ACC112 (cell line): ENCODE results near the gene MAP3K9.

Experiments used
- H2AFZ ChIP-seq: fragments of 200-600 bp; sonication (generic); one replicate; pipeline ENCODE4 v1.6.0; 2017; ENCODE audit warnings: antibody characterized with exemption, low read length; ENCODE audit not compliant: unreplicated experiment
- H3K27ac ChIP-seq: fragments of 200-600 bp; sonication (generic); 2 replicates; pipeline ENCODE4 v1.5.1; 2014; ENCODE audit warnings: low read depth, mild to moderate bottlenecking, antibody characterized with exemption, low read length, moderate library complexity
- H3K27me3 ChIP-seq: fragments of 200-600 bp; sonication (generic); 2 replicates; pipeline ENCODE4 v1.6.1; 2014; ENCODE audit warnings: mild to moderate bottlenecking, antibody characterized with exemption, low read length, moderate library complexity, mixed read lengths; ENCODE audit not compliant: insufficient read depth
- H3K36me3 ChIP-seq: fragments of 200-600 bp; sonication (generic); 2 replicates; pipeline ENCODE4 v1.6.1; 2016; ENCODE audit warnings: mild to moderate bottlenecking, antibody characterized with exemption, low read length, moderate library complexity, mixed read lengths; ENCODE audit not compliant: insufficient read depth
- H3K4me1 ChIP-seq: fragments of 200-600 bp; sonication (generic); one replicate; pipeline ENCODE4 v1.6.1; 2016; ENCODE audit warnings: low read length, mixed read lengths; ENCODE audit not compliant: insufficient read depth, unreplicated experiment, control insufficient read depth
- H3K4me3 ChIP-seq: fragments of 200-600 bp; sonication (generic); 2 replicates; pipeline ENCODE4 v1.5.1; 2014; ENCODE audit warnings: mild to moderate bottlenecking, low read depth, low read length
- H3K79me2 ChIP-seq: fragments of 200-600 bp; sonication (generic); one replicate; pipeline ENCODE4 v1.6.0; 2016; ENCODE audit warnings: low read length; ENCODE audit not compliant: control insufficient read depth, unreplicated experiment, insufficient read depth

MAP3K9 gene

DNA sequence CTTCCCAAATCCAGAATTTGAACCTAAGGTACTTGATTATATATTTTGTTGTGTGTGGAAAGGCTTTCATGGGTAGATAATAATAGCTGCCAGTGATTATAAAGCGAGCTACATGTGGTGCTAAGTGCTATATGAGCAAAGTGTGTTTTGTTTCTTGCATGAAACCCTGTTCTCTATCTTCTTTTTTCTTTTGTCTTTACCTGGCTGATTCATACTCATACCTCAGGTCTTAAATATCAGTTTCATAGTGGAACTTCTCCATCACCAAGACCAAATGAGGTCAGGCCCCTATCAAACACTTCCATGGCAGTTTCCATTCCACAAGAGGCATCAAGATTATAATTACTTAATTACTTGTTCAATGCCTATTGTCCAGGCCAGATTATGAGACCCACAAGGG lies 6.9 kb downstream of the MAP3K9 start:
- no peak overlapping the region for H3K27ac ChIP-seq
- H3K36me3 ChIP-seq = no peaks in the 10 kb centered on the region
- no peak overlapping the region for H3K4me3 ChIP-seq
- H2AFZ ChIP-seq = no peak overlapping the region
- peaks cover 72% of the 10 kb centered on the region for H3K27me3 ChIP-seq
- no peaks in the 10 kb centered on the region for H3K4me1 ChIP-seq
- no peaks in the 10 kb centered on the region for H3K79me2 ChIP-seq

DNA sequence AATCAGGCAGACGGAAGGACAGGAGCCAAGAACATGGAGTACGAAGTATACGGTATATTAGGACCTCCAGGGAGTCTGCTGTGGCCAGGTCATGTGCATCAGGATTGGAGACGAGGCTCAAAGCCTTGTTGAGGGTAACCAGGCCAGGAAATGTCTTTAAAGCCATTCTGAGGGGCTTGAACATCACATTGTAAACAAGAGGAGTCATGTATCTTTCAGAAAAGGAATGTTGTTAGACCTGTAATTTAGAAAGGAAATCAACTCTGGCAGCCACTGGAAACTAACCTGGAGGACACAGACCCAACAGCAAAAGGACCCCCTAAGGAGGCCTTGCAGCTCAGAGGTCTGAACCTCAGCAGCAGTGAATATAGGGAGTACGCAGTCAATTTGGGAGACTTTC lies 7.5 kb downstream of the MAP3K9 start:
- Histone ChIP-seq H2AFZ (no peak overlapping the region), H3K36me3 (no peaks in the 10 kb centered on the region), H3K79me2 (no peaks in the 10 kb centered on the region), H3K4me3 (no peak overlapping the region), H3K27me3 (peaks cover 67% of the 10 kb centered on the region), H3K27ac (no peak overlapping the region), H3K4me1 (no peaks in the 10 kb centered on the region)

- Histone ChIP-seq H3K27ac (no peak overlapping the region), H2AFZ (no peak overlapping the region), H3K79me2 (no peaks in the 10 kb centered on the region), H3K4me1 (no peaks in the 10 kb centered on the region), H3K27me3 (peaks cover 37% of the 10 kb centered on the region), H3K36me3 (no peaks in the 10 kb centered on the region), H3K4me3 (no peak overlapping the region)
Measured at GRCh38 chr14:70796551-70796950, 12.8 kb downstream of the MAP3K9 start.

GRCh38 chr14:70794294-70794693 lies 15.0 kb downstream of the MAP3K9 start:
- H3K79me2 ChIP-seq = no peaks in the 10 kb centered on the region
- no peak overlapping the region for H2AFZ ChIP-seq
- H3K4me3 ChIP-seq = no peak overlapping the region
- peaks cover 2% of the 10 kb centered on the region for H3K4me1 ChIP-seq
- H3K27me3 ChIP-seq = peaks cover 31% of the 10 kb centered on the region
- no peak overlapping the region for H3K27ac ChIP-seq
- H3K36me3 ChIP-seq = no peaks in the 10 kb centered on the region

DNA sequence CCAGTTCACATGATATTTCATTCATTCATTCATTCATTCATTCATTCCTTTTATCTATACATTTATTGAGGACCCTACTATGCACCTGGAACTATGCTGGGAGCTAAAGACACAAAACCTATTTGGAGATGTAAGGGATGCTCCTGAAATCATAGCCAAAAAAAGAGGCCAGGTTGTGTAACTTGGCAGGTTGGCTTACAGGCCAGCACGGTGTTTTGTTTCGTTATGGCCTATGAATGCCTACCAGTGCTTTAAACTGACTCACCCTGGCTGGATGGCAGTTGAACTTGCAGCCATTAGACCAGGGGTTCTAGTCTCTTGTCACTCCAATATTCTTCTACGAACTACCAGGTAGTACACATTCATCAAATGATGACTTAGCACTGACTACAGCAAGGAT lies 15.7 kb downstream of the MAP3K9 start:
- Histone ChIP-seq H3K4me3 (no peak overlapping the region), H3K79me2 (no peaks in the 10 kb centered on the region), H3K36me3 (no peaks in the 10 kb centered on the region), H3K27me3 (peaks cover 36% of the 10 kb centered on the region), H2AFZ (no peak overlapping the region), H3K4me1 (peaks cover 7% of the 10 kb centered on the region), H3K27ac (no peak overlapping the region)

DNA sequence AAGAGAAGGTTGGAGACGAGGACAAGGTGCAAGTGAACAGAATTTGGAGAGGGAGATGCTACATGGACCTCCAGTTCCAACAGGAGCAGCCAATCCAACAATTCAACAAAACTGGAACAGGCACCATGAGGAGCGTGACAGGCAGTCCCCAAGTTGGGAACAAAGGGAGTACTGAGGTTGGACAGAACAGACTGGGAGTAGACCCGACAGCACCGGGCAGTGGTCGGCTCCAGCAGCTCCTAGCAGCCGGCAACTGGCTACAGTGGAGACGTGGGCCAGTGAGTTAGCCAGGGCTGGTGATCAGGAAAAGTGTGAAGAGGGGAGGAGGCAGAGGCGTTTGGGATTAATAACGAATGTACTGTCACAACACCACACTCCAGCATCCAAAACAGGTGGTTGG lies 16.4 kb downstream of the MAP3K9 start:
- no peak overlapping the region for H3K27ac ChIP-seq
- H3K4me1 ChIP-seq = peaks cover 7% of the 10 kb centered on the region
- peaks cover 43% of the 10 kb centered on the region for H3K27me3 ChIP-seq
- H3K79me2 ChIP-seq = no peaks in the 10 kb centered on the region
- no peak overlapping the region for H3K4me3 ChIP-seq
- no peaks in the 10 kb centered on the region for H3K36me3 ChIP-seq
- H2AFZ ChIP-seq = no peak overlapping the region

DNA sequence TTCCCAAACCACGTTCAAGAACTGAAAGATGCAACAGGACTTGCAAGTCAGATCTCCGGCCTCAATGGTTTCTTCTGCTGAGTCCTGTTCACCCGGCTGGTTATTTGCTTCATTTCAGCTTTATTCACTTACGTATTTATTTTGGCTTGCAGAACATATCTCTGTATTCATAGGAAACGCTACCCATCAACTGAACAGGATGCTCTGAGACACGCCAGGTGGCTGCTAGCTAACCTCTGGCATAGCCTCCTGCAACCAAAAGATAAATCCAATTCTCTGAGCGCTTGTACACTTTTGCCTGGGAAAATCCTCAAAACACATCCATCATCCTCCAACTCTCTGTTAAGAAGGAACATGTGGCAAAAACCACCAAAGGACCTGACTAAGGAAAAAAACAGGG lies 17.3 kb downstream of the MAP3K9 start:
- Histone ChIP-seq H3K4me1 (peaks cover 7% of the 10 kb centered on the region), H3K36me3 (no peaks in the 10 kb centered on the region), H3K4me3 (no peak overlapping the region), H2AFZ (no peak overlapping the region), H3K27me3 (peaks cover 49% of the 10 kb centered on the region), H3K27ac (no peak overlapping the region), H3K79me2 (no peaks in the 10 kb centered on the region)

- no peaks in the 10 kb centered on the region for H3K79me2 ChIP-seq
Measured at GRCh38 chr14:70789961-70790360, 19.4 kb downstream of the MAP3K9 start.

DNA sequence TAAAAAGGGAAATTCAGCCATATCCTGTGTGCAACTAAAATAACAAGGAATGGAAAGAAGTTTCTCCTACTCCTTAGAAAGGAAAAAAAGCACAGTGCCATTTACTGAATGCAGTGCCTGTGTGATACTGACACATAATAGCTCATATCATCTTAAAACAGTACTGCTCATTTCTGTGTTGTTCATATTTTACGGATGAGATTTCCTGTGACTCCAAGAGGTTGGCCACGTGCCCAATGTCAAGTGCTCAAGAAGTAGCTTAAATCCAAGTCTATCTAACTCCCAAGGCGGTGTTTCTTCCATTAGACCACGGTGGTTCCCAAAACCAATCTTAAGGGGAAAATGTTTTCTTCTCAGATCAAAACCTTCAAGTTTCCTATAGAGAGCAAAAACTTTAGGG lies 20.0 kb downstream of the MAP3K9 start:
- H3K79me2 ChIP-seq = no peaks in the 10 kb centered on the region
- H2AFZ ChIP-seq = no peak overlapping the region
- no peak overlapping the region for H3K27ac ChIP-seq
- H3K27me3 ChIP-seq = peaks cover 57% of the 10 kb centered on the region
- no peaks in the 10 kb centered on the region for H3K36me3 ChIP-seq
- no peak overlapping the region for H3K4me3 ChIP-seq
- H3K4me1 ChIP-seq = peaks cover 7% of the 10 kb centered on the region

More at GRCh38 chr14:70789961-70790360, 19.4 kb downstream of the MAP3K9 start:
- H3K27me3 ChIP-seq = peaks cover 57% of the 10 kb centered on the region
- H3K4me1 ChIP-seq = peaks cover 7% of the 10 kb centered on the region
- H3K4me3 ChIP-seq = no peak overlapping the region
- no peak overlapping the region for H2AFZ ChIP-seq
- no peaks in the 10 kb centered on the region for H3K36me3 ChIP-seq
- no peak overlapping the region for H3K27ac ChIP-seq

DNA sequence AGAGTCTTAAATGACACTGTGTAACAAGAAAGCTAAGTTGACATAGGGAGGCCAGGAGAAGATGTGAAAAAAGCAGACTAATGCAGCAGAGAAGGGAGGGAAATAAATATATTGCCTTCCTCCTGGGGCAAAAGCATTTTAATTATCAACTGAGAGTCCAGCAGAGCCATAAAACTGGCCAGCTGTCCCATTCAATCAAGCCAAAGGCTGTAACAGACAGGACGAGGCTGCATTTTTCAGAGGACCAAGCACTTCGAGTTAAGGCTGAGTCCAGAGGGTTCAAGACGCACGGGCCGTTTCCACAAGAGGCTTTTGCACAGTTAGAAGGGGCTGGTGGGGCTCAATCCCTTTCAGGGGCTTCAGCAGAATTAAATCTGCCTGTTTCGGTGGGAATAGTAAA lies 20.4 kb downstream of the MAP3K9 start:
- peaks cover 57% of the 10 kb centered on the region for H3K27me3 ChIP-seq
- no peak overlapping the region for H2AFZ ChIP-seq
- H3K79me2 ChIP-seq = no peaks in the 10 kb centered on the region
- H3K27ac ChIP-seq = no peak overlapping the region
- H3K4me1 ChIP-seq = peaks cover 7% of the 10 kb centered on the region
- H3K4me3 ChIP-seq = no peak overlapping the region
- H3K36me3 ChIP-seq = no peaks in the 10 kb centered on the region

DNA sequence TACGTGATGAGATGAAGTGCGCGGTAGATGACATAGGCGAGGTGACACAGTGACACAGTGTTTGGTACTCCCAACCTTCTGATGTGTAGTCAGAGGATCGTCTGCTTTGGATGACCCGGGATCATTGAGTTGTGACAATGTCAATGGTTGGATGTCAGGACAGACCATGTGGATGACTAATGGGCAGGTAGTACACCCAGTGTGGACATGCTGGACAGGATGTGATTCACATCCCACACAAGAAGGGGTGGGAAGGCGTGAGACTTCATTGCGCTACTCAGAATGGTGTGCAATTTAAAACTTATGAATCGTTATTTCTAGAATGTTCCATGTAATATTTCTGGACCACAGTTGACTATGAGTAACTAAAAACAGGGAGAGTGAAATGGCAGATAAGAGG lies 23.8 kb downstream of the MAP3K9 start:
- Histone ChIP-seq H3K27ac (no peak overlapping the region), H2AFZ (no peak overlapping the region), H3K36me3 (no peaks in the 10 kb centered on the region), H3K4me3 (no peak overlapping the region), H3K4me1 (peaks cover 7% of the 10 kb centered on the region), H3K27me3 (peaks cover 43% of the 10 kb centered on the region), H3K79me2 (no peaks in the 10 kb centered on the region)
